ENCODE data around the gene PALLD. TPM values are rescaled to one million over a fixed set of nuclear protein-coding genes. Genes with fewer than 3 reads are reported as not detected.

The PALLD gene
- polyA plus RNA-seq, 3 donors: 6.1 to 11.8 (median 9.9) TPM

- Mint-ChIP-seq H3K4me1 (no peaks in the 10 kb centered on the region), H3K27me3 (ENCODE audit: low read depth in 3 of 3) (peaks cover 0 to 3% (median 0%) of the 10 kb centered on the region in 3 donors), H3K9me3 (no peaks in the 10 kb centered on the region), H3K36me3 (no peaks in the 10 kb centered on the region), H3K27ac (no peak overlapping the region), H3K4me3 (no peak overlapping the region)
- no peak overlapping the region for H3K9ac ChIP-seq (ENCODE audit: insufficient read depth, low read length, poor library complexity, severe bottlenecking)
- no peak overlapping the region for H3K27ac ChIP-seq (ENCODE audit: low read depth in 1 of 2, low read length in 2 of 2)
- H3K4me2 ChIP-seq (replicated peaks; ENCODE audit: extremely low read depth, low read length, poor library complexity, severe bottlenecking): no peak overlapping the region
- intact Hi-C loops (cut with micrococcal nuclease): no loop called here
- WGBS (ENCODE audit: insufficient coverage): no CpG with 5 or more reads among the region's 6 CpGs
- no peaks in the 10 kb centered on the region for H3K36me3 ChIP-seq (replicated peaks in 1 of 2; ENCODE audit: control insufficient read depth in 1 of 2, insufficient read depth in 2 of 2, low read length in 2 of 2)
- H3K4me1 ChIP-seq (ENCODE audit: control insufficient read depth in 1 of 2, insufficient read depth in 2 of 2, low read length in 2 of 2): no peaks in the 10 kb centered on the region
- no peaks in the 10 kb centered on the region for H3K79me2 ChIP-seq (ENCODE audit: insufficient read depth, low read length)
- no peaks in the 10 kb centered on the region for H3K27me3 ChIP-seq (ENCODE audit: control insufficient read depth in 2 of 2, insufficient read depth in 2 of 2, low read length in 2 of 2)
- no peaks in the 10 kb centered on the region for H4K20me1 ChIP-seq (ENCODE audit: insufficient read depth, low read length)
- TF ChIP-seq CTCF (IDR thresholded peaks at IDR 0.05): no peak
- no peak for DNase-seq
- H3K4me3 ChIP-seq (replicated peaks in 1 of 3; ENCODE audit: low read depth in 2 of 3, low read length in 3 of 3): no peak overlapping the region
- H3K9me3 ChIP-seq (replicated peaks in 1 of 2; ENCODE audit: control insufficient read depth in 1 of 2, insufficient read depth in 1 of 2, low read length in 2 of 2): no peaks in the 10 kb centered on the region
- H2AFZ ChIP-seq (ENCODE audit: insufficient read depth, low read depth, low read length, poor library complexity, severe bottlenecking): no peak overlapping the region
Measured at GRCh38 chr4:168540503-168541265, 43.8 kb downstream of the PALLD start.

- no peak overlapping the region for H3K27ac ChIP-seq (ENCODE audit: low read depth in 1 of 2, low read length in 2 of 2)
- no peaks in the 10 kb centered on the region for H3K4me1 ChIP-seq (ENCODE audit: control insufficient read depth in 1 of 2, insufficient read depth in 2 of 2, low read length in 2 of 2)
- no peaks in the 10 kb centered on the region for H3K79me2 ChIP-seq (ENCODE audit: insufficient read depth, low read length)
- no peak for TF ChIP-seq CTCF (IDR thresholded peaks at IDR 0.05)
- no peak overlapping the region for H3K4me3 ChIP-seq (replicated peaks in 1 of 3; ENCODE audit: low read depth in 2 of 3, low read length in 3 of 3)
- H2AFZ ChIP-seq (ENCODE audit: insufficient read depth, low read depth, low read length, poor library complexity, severe bottlenecking): no peak overlapping the region
- no peaks in the 10 kb centered on the region for H3K36me3 ChIP-seq (replicated peaks in 1 of 2; ENCODE audit: control insufficient read depth in 1 of 2, insufficient read depth in 2 of 2, low read length in 2 of 2)
- no CpG with 5 or more reads among the region's 7 CpGs for WGBS (ENCODE audit: insufficient coverage)
- DNase-seq: no peak
- no peak overlapping the region for H3K9ac ChIP-seq (ENCODE audit: insufficient read depth, low read length, poor library complexity, severe bottlenecking)
- Mint-ChIP-seq H3K27ac (no peak overlapping the region), H3K4me1 (no peaks in the 10 kb centered on the region), H3K27me3 (ENCODE audit: low read depth in 3 of 3) (peaks cover 0 to 3% (median 0%) of the 10 kb centered on the region in 3 donors), H3K36me3 (no peaks in the 10 kb centered on the region), H3K9me3 (no peaks in the 10 kb centered on the region), H3K4me3 (no peak overlapping the region)
- intact Hi-C loops (cut with micrococcal nuclease): no loop called here
- no peaks in the 10 kb centered on the region for H4K20me1 ChIP-seq (ENCODE audit: insufficient read depth, low read length)
- H3K9me3 ChIP-seq (replicated peaks in 1 of 2; ENCODE audit: control insufficient read depth in 1 of 2, insufficient read depth in 1 of 2, low read length in 2 of 2): no peaks in the 10 kb centered on the region
- H3K4me2 ChIP-seq (replicated peaks; ENCODE audit: extremely low read depth, low read length, poor library complexity, severe bottlenecking): no peak overlapping the region
- no peaks in the 10 kb centered on the region for H3K27me3 ChIP-seq (ENCODE audit: control insufficient read depth in 2 of 2, insufficient read depth in 2 of 2, low read length in 2 of 2)
Measured at GRCh38 chr4:168541266-168541953, 44.6 kb downstream of the PALLD start.

Measured in CD14-positive monocyte (primary cell).